Transverse colon (tissue), 4 donors: ENCODE measurements around the gene ARTN.

Source experiments
- EP300 ChIP-seq: sonication (generic); formaldehyde crosslinking; IDR thresholded peaks from one replicate; pipeline ENCODE4 v1.6.1; 2017; ENCODE audit warnings: antibody characterized with exemption, low read depth
- POLR2A ChIP-seq: fragments of 450-650 bp; IDR thresholded peaks from one replicate; pipeline ENCODE4 v1.6.1; 2016; ENCODE audit warnings: antibody characterized with exemption, mild to moderate bottlenecking, moderate library complexity
- POLR2AphosphoS5 ChIP-seq, 3 donors: sonication (generic); formaldehyde crosslinking; IDR thresholded peaks; one replicate each; pipeline ENCODE4 v1.6.1; 2016; ENCODE audit warnings: antibody characterized with exemption in 3 of 3
- TF ChIP-seq, protein P1 (sequence below), 5 experiments: fragments of 200-600 bp in 3 of 5; fragments of 450-650 bp in 2 of 5; sonication (generic) in 3 of 5; IDR thresholded peaks; 1 replicate in 2 of 5; 2 replicates in 3 of 5; pipeline ENCODE4 v1.5.1; 2016 to 2017; ENCODE audit warnings: antibody characterized with exemption in 5 of 5, inconsistent platforms in 3 of 5, mild to moderate bottlenecking in 2 of 5, moderate library complexity in 1 of 5

DNA sequence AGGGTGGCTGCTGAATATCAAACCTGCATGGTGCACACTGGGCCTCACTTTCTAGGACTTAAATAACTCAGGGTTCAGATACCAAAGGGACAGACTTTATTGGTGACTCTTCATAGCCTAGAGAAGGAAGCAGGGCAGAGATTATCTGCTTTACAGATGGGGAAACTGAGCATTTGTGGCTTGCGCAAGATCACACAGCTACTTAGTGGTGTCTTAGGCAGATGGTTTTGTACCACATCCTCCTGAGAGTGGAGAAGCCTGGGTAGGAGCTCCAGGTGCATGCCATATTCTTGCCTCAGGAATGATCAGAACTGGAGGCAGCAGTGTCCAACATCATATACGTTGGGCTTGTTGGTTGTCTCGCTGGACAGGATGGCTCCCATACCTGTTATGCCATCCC lies 29.4 kb downstream of the ARTN start:
- TF ChIP-seq, protein P1, sequence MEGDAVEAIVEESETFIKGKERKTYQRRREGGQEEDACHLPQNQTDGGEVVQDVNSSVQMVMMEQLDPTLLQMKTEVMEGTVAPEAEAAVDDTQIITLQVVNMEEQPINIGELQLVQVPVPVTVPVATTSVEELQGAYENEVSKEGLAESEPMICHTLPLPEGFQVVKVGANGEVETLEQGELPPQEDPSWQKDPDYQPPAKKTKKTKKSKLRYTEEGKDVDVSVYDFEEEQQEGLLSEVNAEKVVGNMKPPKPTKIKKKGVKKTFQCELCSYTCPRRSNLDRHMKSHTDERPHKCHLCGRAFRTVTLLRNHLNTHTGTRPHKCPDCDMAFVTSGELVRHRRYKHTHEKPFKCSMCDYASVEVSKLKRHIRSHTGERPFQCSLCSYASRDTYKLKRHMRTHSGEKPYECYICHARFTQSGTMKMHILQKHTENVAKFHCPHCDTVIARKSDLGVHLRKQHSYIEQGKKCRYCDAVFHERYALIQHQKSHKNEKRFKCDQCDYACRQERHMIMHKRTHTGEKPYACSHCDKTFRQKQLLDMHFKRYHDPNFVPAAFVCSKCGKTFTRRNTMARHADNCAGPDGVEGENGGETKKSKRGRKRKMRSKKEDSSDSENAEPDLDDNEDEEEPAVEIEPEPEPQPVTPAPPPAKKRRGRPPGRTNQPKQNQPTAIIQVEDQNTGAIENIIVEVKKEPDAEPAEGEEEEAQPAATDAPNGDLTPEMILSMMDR (IDR thresholded peaks at IDR 0.05), result no peak
- TF ChIP-seq POLR2AphosphoS5 (IDR thresholded peaks at IDR 0.05) (no peak), POLR2A (no peak), EP300 (no peak)
